Liver (tissue), 9 donors: ENCODE results near the gene SOX6. TPM values are rescaled to one million over a fixed set of nuclear protein-coding genes. Genes with fewer than 3 reads are reported as not detected.

Experiments
- DNase-seq: peaks from one replicate; pipeline ENCODE4 v3.0.0-alpha.2; 2017; ENCODE audit warnings: low spot score
- H3K27ac ChIP-seq, 2 donors: one replicate each; pipeline ENCODE4 v1.7.0; 2013; ENCODE audit warnings: inconsistent platforms in 2 of 2, low read length in 2 of 2, control low read depth in 1 of 2, low read depth in 1 of 2, mild to moderate bottlenecking in 1 of 2
- H3K27me3 ChIP-seq, 4 donors: one replicate each; pipeline versions ENCODE4 v1.6.1 to v1.7.0; 2013; ENCODE audit warnings: low read length in 3 of 4, inconsistent platforms in 1 of 4, mild to moderate bottlenecking in 1 of 4, moderate library complexity in 1 of 4; ENCODE audit not compliant: control insufficient read depth in 4 of 4, insufficient read depth in 4 of 4
- H3K36me3 ChIP-seq, 4 donors: one replicate each; pipeline versions ENCODE4 v1.6.1 to v1.7.0; 2013; ENCODE audit warnings: low read length in 3 of 4, mild to moderate bottlenecking in 3 of 4, low read depth in 1 of 4, moderate library complexity in 1 of 4; ENCODE audit not compliant: control insufficient read depth in 4 of 4, insufficient read depth in 3 of 4
- H3K4me1 ChIP-seq, 4 donors: one replicate each; pipeline versions ENCODE4 v1.6.1 to v1.7.0; 2013; ENCODE audit warnings: low read length in 3 of 4, mild to moderate bottlenecking in 3 of 4, moderate library complexity in 1 of 4; ENCODE audit not compliant: control insufficient read depth in 4 of 4, insufficient read depth in 4 of 4
- H3K4me3 ChIP-seq, 3 donors: one replicate each; pipeline versions ENCODE4 v1.6.1 to v1.7.0; 2013; ENCODE audit warnings: low read length in 3 of 3, control low read depth in 1 of 3, low read depth in 1 of 3, mild to moderate bottlenecking in 1 of 3
- H3K9ac ChIP-seq, 2 donors: one replicate each; pipeline ENCODE4 v1.7.0; 2013; ENCODE audit warnings: low read length in 2 of 2, mild to moderate bottlenecking in 2 of 2, moderate library complexity in 2 of 2, control low read depth in 1 of 2, low read depth in 1 of 2
- H3K9me3 ChIP-seq, 4 donors: one replicate each; pipeline versions ENCODE4 v1.6.1 to v1.7.0; 2013; ENCODE audit warnings: low read length in 3 of 4; ENCODE audit not compliant: control insufficient read depth in 4 of 4
- EGR1 ChIP-seq, 2 donors: IDR thresholded peaks; 2 replicates each; pipeline ENCODE4 v1.6.1; 2016 to 2018; ENCODE audit warnings: antibody characterized with exemption in 2 of 2, low read depth in 2 of 2
- FOXA1 ChIP-seq: IDR thresholded peaks from 2 replicates; pipeline ENCODE4 v1.6.1; 2016; ENCODE audit warnings: antibody characterized with exemption
- FOXA2 ChIP-seq: IDR thresholded peaks from 2 replicates; pipeline ENCODE4 v1.6.1; 2016; ENCODE audit warnings: antibody characterized with exemption
- GABPA ChIP-seq, 2 donors: IDR thresholded peaks in 1 of 2; conservative IDR thresholded peaks in 1 of 2; 2 replicates each; pipeline ENCODE4 v1.6.1; 2016; ENCODE audit warnings: antibody characterized with exemption in 2 of 2, mild to moderate bottlenecking in 1 of 2, moderate library complexity in 1 of 2
- HNF4A ChIP-seq, 2 donors: conservative IDR thresholded peaks; 2 replicates each; pipeline ENCODE4 v1.6.1; 2016; ENCODE audit warnings: antibody characterized with exemption in 2 of 2, mild to moderate bottlenecking in 2 of 2
- HNF4G ChIP-seq: IDR thresholded peaks from 2 replicates; pipeline ENCODE4 v1.6.1; 2016; ENCODE audit warnings: antibody characterized with exemption
- JUND ChIP-seq, 2 donors: IDR thresholded peaks; 2 replicates each; pipeline ENCODE4 v1.6.1; 2016; ENCODE audit warnings: antibody characterized with exemption in 2 of 2
- NR2F2 ChIP-seq: IDR thresholded peaks from 2 replicates; pipeline ENCODE4 v1.6.1; 2016; ENCODE audit warnings: antibody characterized with exemption
- RAD21 ChIP-seq, 2 donors: IDR thresholded peaks; 2 replicates each; pipeline ENCODE4 v1.6.1; 2016; ENCODE audit warnings: antibody characterized with exemption in 2 of 2, mild to moderate bottlenecking in 2 of 2
- RXRA ChIP-seq, 2 donors: IDR thresholded peaks; 2 replicates each; pipeline ENCODE4 v1.6.1; 2017 to 2018; ENCODE audit warnings: antibody characterized with exemption in 2 of 2, mild to moderate bottlenecking in 1 of 2
- TAF1 ChIP-seq: conservative IDR thresholded peaks from 2 replicates; pipeline ENCODE4 v1.6.1; 2016; ENCODE audit warnings: antibody characterized with exemption, mild to moderate bottlenecking
- YY1 ChIP-seq: IDR thresholded peaks from 2 replicates; pipeline ENCODE4 v1.6.1; 2016; ENCODE audit warnings: antibody characterized with exemption, mild to moderate bottlenecking
- ZBTB33 ChIP-seq: IDR thresholded peaks from 2 replicates; pipeline ENCODE4 v1.6.1; 2016; ENCODE audit warnings: antibody characterized with exemption
- WGBS: extraction: QIAGEN DNeasy Blood & Tissue Kit; methylation state at CpG from one replicate; pipeline ENCODE4 v1.1.7; 2013; 5-methylcytosine and 5-hydroxymethylcytosine counted together
- polyA plus RNA-seq, 2 donors: library from polyadenylated mRNA; stranded (reverse) in 1 of 2; unstranded in 1 of 2; fragments of 200-250 nt in 1 of 2; fragments of >200 nt in 1 of 2; fragmentation: Nextera tagmentation in 1 of 2; extraction: Ambion mirVana in 1 of 2; gene quantifications; one replicate each; pipeline versions ENCODE4 v1.2.1 to v1.2.3, GENCODE V29; 2013 to 2015
- total RNA-seq, 2 donors: library from RNA; depleted of rRNA; stranded (reverse); fragments of >200 nt; gene quantifications; one replicate each; pipeline ENCODE4 v1.2.3, GENCODE V29; 2014
- TF ChIP-seq, protein P1 (sequence below): IDR thresholded peaks from 2 replicates; pipeline ENCODE4 v1.6.1; 2016; ENCODE audit warnings: antibody characterized with exemption
- TF ChIP-seq, protein P2 (sequence below): fragments of 150-350 bp; IDR thresholded peaks from 2 replicates; pipeline ENCODE4 v1.5.1; 2017; ENCODE audit warnings: improper control_type of control experiment, low read depth, low read length; ENCODE audit not compliant: missing input control
- TF ChIP-seq, protein P3 (sequence below): IDR thresholded peaks from 2 replicates; pipeline ENCODE4 v1.6.1; 2016; ENCODE audit warnings: antibody characterized with exemption
- donor health status: healthy.
- donor health status: healthy.
- donor health status: healthy.
- donor health status: healthy.
- donor health status: healthy.

Gene SOX6
- total and polyA plus RNA-seq, 4 donors = 2.4 to 111 (median 14.8) TPM

DNA sequence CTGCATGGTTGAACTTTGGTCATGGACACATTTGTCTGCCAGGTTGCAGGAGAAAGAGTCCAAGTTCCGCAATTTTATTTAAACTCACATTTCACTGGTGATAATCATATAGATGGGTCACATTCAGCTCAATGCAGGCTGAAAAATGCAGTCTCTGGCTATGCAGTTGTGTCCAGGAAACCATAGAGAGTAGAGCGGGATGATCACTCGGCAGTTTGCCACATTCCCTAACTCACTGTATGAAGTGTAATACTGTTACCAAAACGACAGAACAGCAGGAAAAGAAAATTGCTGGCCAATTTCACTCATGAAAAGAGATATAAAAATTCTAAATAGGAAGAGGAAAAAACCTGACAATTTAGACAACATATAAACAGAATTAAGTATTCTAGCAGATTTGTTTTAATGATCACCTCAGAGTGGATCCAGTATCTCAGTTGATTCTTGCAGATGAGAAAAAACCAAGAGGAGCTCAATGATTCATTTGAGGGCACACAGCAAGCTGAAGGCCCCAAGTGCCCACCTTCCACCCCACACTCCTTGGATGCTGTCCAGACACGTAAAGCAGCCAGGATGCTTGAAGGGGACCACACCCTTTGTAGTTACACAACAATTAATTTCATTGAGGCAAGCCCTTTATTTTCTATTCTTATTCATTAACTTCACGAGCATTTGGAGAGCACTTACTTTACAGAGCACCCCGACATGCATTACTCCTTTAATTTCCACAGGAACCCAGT, 422.3 kb downstream of the SOX6 start:
- H3K4me3 ChIP-seq = no peak overlapping the region
- H3K36me3 ChIP-seq = no peaks in the 10 kb centered on the region
- WGBS = 78% methylated on average over 7 of the region's 7 CpGs
- DNase-seq = no peak
- TF ChIP-seq ZBTB33 (no peak), GABPA (IDR thresholded peaks at IDR 0.05 in 1 of 2, conservative IDR thresholded peaks at IDR 0.05 in 1 of 2) (no peak), YY1 (no peak), FOXA2 (no peak), FOXA1 (no peak), RXRA (IDR thresholded peaks at IDR 0.05) (peak in 1 of 2 donors; percentile 6), HNF4G (no peak), HNF4A (conservative IDR thresholded peaks at IDR 0.05) (peak; percentile 32 to 60), EGR1 (IDR thresholded peaks at IDR 0.05; ENCODE audit: low read depth in 2 of 2) (no peak), RAD21 (IDR thresholded peaks at IDR 0.05) (no peak)
- TF ChIP-seq, protein P1, sequence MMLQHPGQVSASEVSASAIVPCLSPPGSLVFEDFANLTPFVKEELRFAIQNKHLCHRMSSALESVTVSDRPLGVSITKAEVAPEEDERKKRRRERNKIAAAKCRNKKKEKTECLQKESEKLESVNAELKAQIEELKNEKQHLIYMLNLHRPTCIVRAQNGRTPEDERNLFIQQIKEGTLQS = no peak
- TF ChIP-seq, protein P2, sequence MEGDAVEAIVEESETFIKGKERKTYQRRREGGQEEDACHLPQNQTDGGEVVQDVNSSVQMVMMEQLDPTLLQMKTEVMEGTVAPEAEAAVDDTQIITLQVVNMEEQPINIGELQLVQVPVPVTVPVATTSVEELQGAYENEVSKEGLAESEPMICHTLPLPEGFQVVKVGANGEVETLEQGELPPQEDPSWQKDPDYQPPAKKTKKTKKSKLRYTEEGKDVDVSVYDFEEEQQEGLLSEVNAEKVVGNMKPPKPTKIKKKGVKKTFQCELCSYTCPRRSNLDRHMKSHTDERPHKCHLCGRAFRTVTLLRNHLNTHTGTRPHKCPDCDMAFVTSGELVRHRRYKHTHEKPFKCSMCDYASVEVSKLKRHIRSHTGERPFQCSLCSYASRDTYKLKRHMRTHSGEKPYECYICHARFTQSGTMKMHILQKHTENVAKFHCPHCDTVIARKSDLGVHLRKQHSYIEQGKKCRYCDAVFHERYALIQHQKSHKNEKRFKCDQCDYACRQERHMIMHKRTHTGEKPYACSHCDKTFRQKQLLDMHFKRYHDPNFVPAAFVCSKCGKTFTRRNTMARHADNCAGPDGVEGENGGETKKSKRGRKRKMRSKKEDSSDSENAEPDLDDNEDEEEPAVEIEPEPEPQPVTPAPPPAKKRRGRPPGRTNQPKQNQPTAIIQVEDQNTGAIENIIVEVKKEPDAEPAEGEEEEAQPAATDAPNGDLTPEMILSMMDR = no peak
- peaks cover 0 to 3% (median 0%) of the 10 kb centered on the region in 4 donors for H3K4me1 ChIP-seq
- H3K27me3 ChIP-seq = no peaks in the 10 kb centered on the region
- H3K9ac ChIP-seq = no peak overlapping the region
- peaks cover 0 to 3% (median 0%) of the 10 kb centered on the region in 4 donors for H3K9me3 ChIP-seq
- H3K27ac ChIP-seq = no peak overlapping the region

GRCh38 chr11:15932417-15932816, 423.9 kb downstream of the SOX6 start:
- Histone ChIP-seq H3K9ac (no peak overlapping the region), H3K4me1 (peaks cover 0 to 3% (median 0%) of the 10 kb centered on the region in 4 donors), H3K27ac (no peak overlapping the region), H3K9me3 (peaks cover 0 to 3% (median 0%) of the 10 kb centered on the region in 4 donors), H3K36me3 (no peaks in the 10 kb centered on the region), H3K4me3 (no peak overlapping the region), H3K27me3 (no peaks in the 10 kb centered on the region)
- TF ChIP-seq, protein P1 = no peak
- TF ChIP-seq EGR1 (IDR thresholded peaks at IDR 0.05; ENCODE audit: low read depth in 2 of 2) = no peak
- TF ChIP-seq JUND (IDR thresholded peaks at IDR 0.05) = no peak
- no peak for TF ChIP-seq NR2F2
- TF ChIP-seq HNF4G = no peak
- TF ChIP-seq, protein P3, sequence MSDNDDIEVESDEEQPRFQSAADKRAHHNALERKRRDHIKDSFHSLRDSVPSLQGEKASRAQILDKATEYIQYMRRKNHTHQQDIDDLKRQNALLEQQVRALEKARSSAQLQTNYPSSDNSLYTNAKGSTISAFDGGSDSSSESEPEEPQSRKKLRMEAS = no peak
- no peak for TF ChIP-seq ZBTB33
- no peak for TF ChIP-seq TAF1
- TF ChIP-seq HNF4A (conservative IDR thresholded peaks at IDR 0.05) = no peak
- TF ChIP-seq, protein P2 = no peak
- no peak for TF ChIP-seq FOXA2
- TF ChIP-seq RAD21 (IDR thresholded peaks at IDR 0.05) = no peak
- TF ChIP-seq GABPA (IDR thresholded peaks at IDR 0.05 in 1 of 2, conservative IDR thresholded peaks at IDR 0.05 in 1 of 2) = no peak
- TF ChIP-seq RXRA (IDR thresholded peaks at IDR 0.05) = no peak
- TF ChIP-seq YY1 = no peak
- no peak for TF ChIP-seq FOXA1
- no peak for DNase-seq
- 87% methylated on average over 3 of the region's 3 CpGs for WGBS
